CD4-positive, alpha-beta T cell (primary cell): ENCODE data around the gene TPSB2. TPM values are rescaled to one million over a fixed set of nuclear protein-coding genes. Genes with fewer than 3 reads are reported as not detected.

Experiments
- ATAC-seq: fragments of 200-7000 bp; cut with Tn5 transposase; one replicate; pipeline ENCODE4 v1.10.0; 2022; ENCODE audit warnings: mild to moderate bottlenecking; ENCODE audit not compliant: poor library complexity
- CTCF ChIA-PET: fragments of 350-600 bp; sonication (Branson Sonifier 250); formaldehyde crosslinking; loops from one replicate; lab custom pipeline; 2021; ENCODE audit warnings: antibody characterized with exemption, inconsistent platforms; lab: Charles Lee
- POLR2A ChIA-PET: fragments of 350-600 bp; sonication (Branson Sonifier 250); formaldehyde crosslinking; loops from one replicate; lab custom pipeline; 2021; ENCODE audit warnings: antibody characterized with exemption, inconsistent platforms; lab: Charles Lee
- DNase-seq, 14 experiments: peaks; one replicate each; pipeline ENCODE4 v3.0.0-alpha.2; 2013 to 2020; ENCODE audit warnings: mixed read lengths in 2 of 14
- H3K27ac ChIP-seq, 2 donors: one replicate each; pipeline versions ENCODE4 v1.5.1 to v1.7.0; 2013; ENCODE audit warnings: low read length in 2 of 2, low read depth in 1 of 2, mild to moderate bottlenecking in 1 of 2
- H3K27me3 ChIP-seq, 2 experiments: 1 replicate in 1 of 2; 2 replicates in 1 of 2; pipeline versions ENCODE4 v1.6.1 to v1.7.0; 2013; ENCODE audit warnings: low read length in 2 of 2, control low read depth in 1 of 2, mild to moderate bottlenecking in 1 of 2, moderate library complexity in 1 of 2; ENCODE audit not compliant: insufficient read depth in 2 of 2, control insufficient read depth in 1 of 2
- H3K36me3 ChIP-seq: one replicate; pipeline ENCODE4 v1.6.1; 2013; ENCODE audit warnings: low read length, control low read depth; ENCODE audit not compliant: insufficient read depth
- H3K4me1 ChIP-seq: one replicate; pipeline ENCODE4 v1.6.1; 2013; ENCODE audit warnings: low read length, control low read depth; ENCODE audit not compliant: insufficient read depth
- H3K4me3 ChIP-seq: one replicate; pipeline ENCODE4 v1.5.1; 2013; ENCODE audit warnings: mild to moderate bottlenecking, low read length, moderate library complexity
- H3K9me3 ChIP-seq, 2 experiments: 1 replicate in 1 of 2; 2 replicates in 1 of 2; pipeline versions ENCODE4 v1.6.1 to v1.7.0; 2013; ENCODE audit warnings: low read length in 2 of 2, mild to moderate bottlenecking in 2 of 2, control low read depth in 1 of 2, moderate library complexity in 1 of 2; ENCODE audit not compliant: control insufficient read depth in 1 of 2, insufficient read depth in 1 of 2
- H3K27ac Mint-ChIP-seq: one replicate; pipeline ENCODE4 v1.8.0; 2020; ENCODE audit warnings: mixed read lengths
- H3K27me3 Mint-ChIP-seq: one replicate; pipeline ENCODE4 v1.8.0; 2021; ENCODE audit warnings: mixed read lengths
- H3K36me3 Mint-ChIP-seq: one replicate; pipeline ENCODE4 v1.8.0; 2021; ENCODE audit warnings: low read depth, mixed read lengths
- H3K4me1 Mint-ChIP-seq: one replicate; pipeline ENCODE4 v1.8.0; 2021; ENCODE audit warnings: low read depth, mixed read lengths
- H3K4me3 Mint-ChIP-seq: one replicate; pipeline ENCODE4 v1.8.0; 2020; ENCODE audit warnings: mild to moderate bottlenecking, mixed read lengths
- H3K9me3 Mint-ChIP-seq: one replicate; pipeline ENCODE4 v1.8.0; 2020; ENCODE audit warnings: mixed read lengths
- intact Hi-C, 2 experiments: fragments of 100-400 bp; cut with DNase I in 1 of 2; cut with micrococcal nuclease in 1 of 2; formaldehyde crosslinking; loops; one replicate each; pipeline versions ENCODE4 v1.15.1 to v1.9.0; 2023 to 2025; cut with DNase I, micrococcal nuclease
- total RNA-seq, 174 experiments: library from RNA in 2 of 174; stranded (reverse) in 2 of 174; gene quantifications; one replicate each; pipeline ENCODE4 v1.2.3 and lab custom pipeline; 2021 to 2026
- TF ChIP-seq, protein P1 (sequence below): fragments of 200-600 bp; IDR thresholded peaks from one replicate; pipeline ENCODE4 v1.8.0; 2022; ENCODE audit warnings: antibody characterized with exemption, mild to moderate bottlenecking

Gene TPSB2
- total RNA-seq, 2 experiments from 2014 or later = not detected

DNA sequence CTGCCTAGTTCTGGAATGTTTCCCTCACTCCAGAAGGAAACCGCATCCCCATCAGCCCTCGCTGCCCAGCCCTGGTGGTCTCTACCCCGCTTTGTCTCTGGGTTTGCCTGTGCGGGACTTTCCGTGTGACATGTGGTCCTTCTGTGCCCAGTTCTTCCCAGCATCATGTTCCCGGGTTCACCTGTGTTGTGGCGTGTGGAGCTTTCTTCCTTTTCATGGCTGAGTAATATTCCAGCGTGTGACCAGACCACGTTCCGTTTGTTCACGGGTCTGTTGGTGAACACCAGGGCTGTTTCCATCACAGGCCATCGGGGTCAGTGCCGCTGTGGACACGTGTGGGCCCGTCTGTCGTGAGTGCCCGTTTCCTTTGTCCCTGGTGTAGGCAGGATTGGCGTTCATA, 45.0 kb downstream of the TPSB2 start:
- ChIA-PET POLR2A (no interaction called here), CTCF (no interaction called here)
- Mint-ChIP-seq H3K27ac (no peak overlapping the region), H3K27me3 (no peaks in the 10 kb centered on the region), H3K36me3 (no peaks in the 10 kb centered on the region), H3K4me3 (no peak overlapping the region), H3K4me1 (no peaks in the 10 kb centered on the region), H3K9me3 (no peaks in the 10 kb centered on the region)
- no peak overlapping the region for H3K27ac ChIP-seq
- DNase-seq = no peak
- no peaks in the 10 kb centered on the region for H3K4me1 ChIP-seq
- H3K27me3 ChIP-seq = peaks cover 0 to 10% of the 10 kb centered on the region in 2 experiments
- peaks cover 0 to 45% of the 10 kb centered on the region in 2 experiments for H3K9me3 ChIP-seq
- TF ChIP-seq, protein P1, sequence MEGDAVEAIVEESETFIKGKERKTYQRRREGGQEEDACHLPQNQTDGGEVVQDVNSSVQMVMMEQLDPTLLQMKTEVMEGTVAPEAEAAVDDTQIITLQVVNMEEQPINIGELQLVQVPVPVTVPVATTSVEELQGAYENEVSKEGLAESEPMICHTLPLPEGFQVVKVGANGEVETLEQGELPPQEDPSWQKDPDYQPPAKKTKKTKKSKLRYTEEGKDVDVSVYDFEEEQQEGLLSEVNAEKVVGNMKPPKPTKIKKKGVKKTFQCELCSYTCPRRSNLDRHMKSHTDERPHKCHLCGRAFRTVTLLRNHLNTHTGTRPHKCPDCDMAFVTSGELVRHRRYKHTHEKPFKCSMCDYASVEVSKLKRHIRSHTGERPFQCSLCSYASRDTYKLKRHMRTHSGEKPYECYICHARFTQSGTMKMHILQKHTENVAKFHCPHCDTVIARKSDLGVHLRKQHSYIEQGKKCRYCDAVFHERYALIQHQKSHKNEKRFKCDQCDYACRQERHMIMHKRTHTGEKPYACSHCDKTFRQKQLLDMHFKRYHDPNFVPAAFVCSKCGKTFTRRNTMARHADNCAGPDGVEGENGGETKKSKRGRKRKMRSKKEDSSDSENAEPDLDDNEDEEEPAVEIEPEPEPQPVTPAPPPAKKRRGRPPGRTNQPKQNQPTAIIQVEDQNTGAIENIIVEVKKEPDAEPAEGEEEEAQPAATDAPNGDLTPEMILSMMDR = no peak
- intact Hi-C loops = no loop called here
- no peak overlapping the region for H3K4me3 ChIP-seq
- ATAC-seq = no peak
- no peaks in the 10 kb centered on the region for H3K36me3 ChIP-seq

DNA sequence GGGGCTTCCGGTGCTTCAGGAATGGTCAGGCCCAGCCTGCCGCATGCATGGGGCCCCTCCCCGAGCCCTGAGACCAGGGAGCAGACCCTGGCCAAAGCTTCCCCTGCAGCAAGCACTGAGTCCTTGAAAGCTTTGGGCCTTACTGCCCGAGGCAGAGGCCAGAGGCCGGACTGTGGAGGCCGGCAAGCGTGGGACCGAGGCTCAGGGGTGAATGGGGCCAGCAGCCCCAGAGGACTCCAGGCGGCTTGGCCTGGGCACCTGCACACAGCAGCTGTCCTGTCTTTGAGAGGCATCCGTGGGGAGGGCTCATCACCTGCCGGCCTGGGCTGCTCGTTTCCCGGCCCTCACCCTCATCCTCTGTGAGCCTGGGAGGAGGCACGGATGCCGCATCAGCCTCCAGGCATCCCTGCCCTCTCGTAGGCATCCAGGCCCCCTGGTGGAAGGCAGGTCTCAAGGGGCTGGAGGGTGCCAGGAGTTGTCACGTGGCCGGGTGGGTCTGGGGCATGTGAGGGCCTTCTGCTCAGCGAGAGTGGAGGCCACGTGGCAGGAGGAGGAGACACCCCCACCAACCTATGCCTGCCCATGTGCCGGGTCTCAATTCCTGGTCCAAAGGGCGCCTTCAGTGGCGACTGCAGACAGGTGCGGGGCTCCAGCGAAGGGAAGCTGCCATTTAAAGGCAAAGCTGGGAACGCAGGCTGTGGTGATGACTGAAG, 45.7 kb downstream of the TPSB2 start:
- TF ChIP-seq, protein P1 = no peak
- Histone ChIP-seq H3K4me1 (no peaks in the 10 kb centered on the region), H3K27ac (no peak overlapping the region), H3K9me3 (peaks cover 0 to 45% of the 10 kb centered on the region in 2 experiments), H3K27me3 (peaks cover 0 to 5% of the 10 kb centered on the region in 2 experiments), H3K36me3 (no peaks in the 10 kb centered on the region), H3K4me3 (no peak overlapping the region)
- ChIA-PET POLR2A (no interaction called here), CTCF (no interaction called here)
- Mint-ChIP-seq H3K27ac (no peak overlapping the region), H3K9me3 (no peaks in the 10 kb centered on the region), H3K36me3 (no peaks in the 10 kb centered on the region), H3K4me1 (no peaks in the 10 kb centered on the region), H3K4me3 (no peak overlapping the region), H3K27me3 (no peaks in the 10 kb centered on the region)
- ATAC-seq (no peak), DNase-seq (no peak)
- intact Hi-C loops = no loop called here

DNA sequence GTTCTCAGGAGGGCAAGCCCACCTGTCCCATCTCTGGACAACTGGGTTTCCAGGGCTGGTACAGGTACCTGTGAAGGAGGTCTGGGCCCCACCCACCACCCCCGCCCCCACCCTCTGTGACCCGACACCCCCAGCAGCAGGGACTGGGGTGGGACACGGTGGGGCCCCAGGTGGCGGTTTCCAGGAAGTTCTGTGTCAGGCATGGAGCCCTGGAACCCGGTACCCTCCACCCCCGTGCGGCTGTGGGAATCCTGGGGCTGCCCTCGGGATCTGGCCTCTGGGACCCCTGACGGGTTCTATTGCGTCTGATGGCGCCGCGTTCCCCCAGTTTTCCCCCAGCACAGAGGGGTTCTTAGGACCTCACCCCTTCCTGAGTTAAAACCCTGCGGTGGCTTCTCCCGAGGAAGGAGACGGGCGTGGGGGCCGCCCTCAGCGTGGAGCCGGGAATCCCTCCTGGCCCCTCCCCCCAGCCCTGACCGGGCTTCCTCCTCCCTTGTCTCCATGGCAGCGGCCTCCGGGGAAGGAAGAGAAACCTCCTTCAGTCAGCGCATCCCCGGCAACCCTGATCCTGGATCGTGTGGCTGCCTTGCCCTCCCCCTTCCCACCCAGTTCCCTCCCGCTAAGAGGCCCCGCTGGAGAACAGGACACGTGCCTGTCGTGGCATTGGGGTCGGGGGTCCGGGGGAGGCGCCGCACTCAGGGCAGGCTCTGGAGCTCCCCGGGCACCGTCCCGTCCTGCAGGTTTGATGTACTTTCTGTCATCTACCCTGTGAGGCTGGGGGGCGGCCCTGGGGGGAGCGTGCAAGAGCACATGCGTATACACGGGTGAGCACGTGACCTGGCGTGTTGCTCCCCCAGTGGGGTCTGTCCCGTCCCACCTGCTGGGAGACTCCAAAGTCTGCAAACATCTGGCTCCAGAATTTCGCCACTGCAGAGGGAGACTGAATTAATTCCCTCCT, 46.8 kb downstream of the TPSB2 start:
- Histone ChIP-seq H3K27ac (no peak overlapping the region), H3K36me3 (no peaks in the 10 kb centered on the region), H3K4me1 (no peaks in the 10 kb centered on the region), H3K9me3 (peaks cover 0 to 36% of the 10 kb centered on the region in 2 experiments), H3K27me3 (no peaks in the 10 kb centered on the region), H3K4me3 (no peak overlapping the region)
- intact Hi-C loops = no loop called here
- no peak overlapping the region for H3K4me3 Mint-ChIP-seq
- ATAC-seq = no peak
- no peak overlapping the region for H3K27ac Mint-ChIP-seq
- ChIA-PET POLR2A (no interaction called here), CTCF (no interaction called here)
- no peaks in the 10 kb centered on the region for H3K4me1 Mint-ChIP-seq
- no peak for DNase-seq
- H3K27me3 Mint-ChIP-seq = no peaks in the 10 kb centered on the region
- TF ChIP-seq, protein P1 = no peak
- H3K9me3 Mint-ChIP-seq = no peaks in the 10 kb centered on the region
- no peaks in the 10 kb centered on the region for H3K36me3 Mint-ChIP-seq
